Endothelial cell of umbilical vein (primary cell): ENCODE measurements around the gene ADRA2A. TPM values are rescaled to one million over a fixed set of nuclear protein-coding genes. Genes with fewer than 3 reads are reported as not detected.

Experiments used
- BruUV-seq: library from RNA; stranded (reverse); fragments of 400-500 nt; replicated peaks from 2 replicates; lab custom pipeline; 2021; lab: Mats Ljungman, UMichigan
- CTCF ChIA-PET: fragments of 300-600, 350-600 bp; sonication (Branson Sonifier 250); formaldehyde crosslinking; loops from one replicate; lab custom pipeline; 2021; ENCODE audit warnings: antibody characterized with exemption, inconsistent platforms; lab: Charles Lee
- POLR2A ChIA-PET: fragments of 300-600, 350-600 bp; sonication (Branson Sonifier 250); formaldehyde crosslinking; loops from one replicate; lab custom pipeline; 2021; ENCODE audit warnings: antibody characterized with exemption, inconsistent platforms; lab: Charles Lee
- DNase-seq: peaks from one replicate; pipeline ENCODE4 v3.0.0-alpha.2; 2011; ENCODE audit warnings: low read depth, low spot score
- FAIRE-seq: peaks from 2 replicates; lab custom pipeline; 2011; peaks lifted over from hg19 to GRCh38; lab: Jason Lieb, UNC
- H2AFZ ChIP-seq: 2 replicates; pipeline ENCODE4 v1.6.0; 2012; ENCODE audit warnings: low read depth, low read length, control low read depth, inconsistent platforms
- H3K27ac ChIP-seq: 2 replicates; pipeline ENCODE4 v1.5.1; 2011; ENCODE audit warnings: low read depth, mild to moderate bottlenecking, control low read depth, low read length, moderate library complexity; ENCODE audit not compliant: insufficient read depth
- H3K27me3 ChIP-seq, 2 experiments: 2 replicates each; pipeline versions ENCODE4 v1.6.0 to v1.6.1; 2011; ENCODE audit warnings: low read length in 2 of 2, mixed read lengths in 1 of 2; ENCODE audit not compliant: control insufficient read depth in 2 of 2, insufficient read depth in 2 of 2
- H3K36me3 ChIP-seq, 2 experiments: 2 replicates in 1 of 2; 3 replicates in 1 of 2; pipeline ENCODE4 v1.5.1; 2011; ENCODE audit warnings: low read length in 2 of 2, mild to moderate bottlenecking in 1 of 2, moderate library complexity in 1 of 2; ENCODE audit not compliant: control insufficient read depth in 2 of 2, insufficient read depth in 2 of 2; ENCODE audit errors: extremely low read depth in 1 of 2
- H3K4me1 ChIP-seq: 3 replicates; pipeline ENCODE4 v1.5.1; 2011; ENCODE audit warnings: mild to moderate bottlenecking, low read length; ENCODE audit not compliant: control insufficient read depth, insufficient read depth; ENCODE audit errors: extremely low read depth
- H3K4me2 ChIP-seq: 2 replicates; pipeline ENCODE4 v1.6.1; 2011; ENCODE audit warnings: low read length, control low read depth, mixed read lengths; ENCODE audit not compliant: insufficient read depth
- H3K4me3 ChIP-seq, 3 experiments: fragments of 200-600 bp in 1 of 3; sonication (generic), shearing (Covaris generic) in 1 of 3; replicated peaks in 1 of 3; 2 replicates each; pipeline ENCODE4 v1.5.1; 2011 to 2016; ENCODE audit warnings: control low read depth in 3 of 3, low read length in 3 of 3, mild to moderate bottlenecking in 2 of 3, inconsistent platforms in 1 of 3, low read depth in 1 of 3, moderate library complexity in 1 of 3; ENCODE audit not compliant: insufficient read depth in 1 of 3
- H3K79me2 ChIP-seq: 2 replicates; pipeline ENCODE4 v1.6.0; 2012; ENCODE audit warnings: low read length, inconsistent platforms; ENCODE audit not compliant: control insufficient read depth, insufficient read depth
- H3K9ac ChIP-seq: replicated peaks from 2 replicates; pipeline ENCODE3; 2011; ENCODE audit warnings: low read length, control low read depth; ENCODE audit not compliant: insufficient read depth; ENCODE audit errors: extremely low read depth
- H3K9me1 ChIP-seq: replicated peaks from 3 replicates; pipeline ENCODE4 v1.6.0; 2011; ENCODE audit warnings: mild to moderate bottlenecking, low read length; ENCODE audit not compliant: control insufficient read depth, insufficient read depth; ENCODE audit errors: extremely low read depth
- H3K9me3 ChIP-seq: replicated peaks from 2 replicates; pipeline ENCODE4 v1.5.1; 2012; ENCODE audit warnings: low read length, inconsistent platforms; ENCODE audit not compliant: control insufficient read depth, insufficient read depth
- H4K20me1 ChIP-seq: replicated peaks from 2 replicates; pipeline ENCODE3; 2011; ENCODE audit warnings: mild to moderate bottlenecking, low read length; ENCODE audit not compliant: control insufficient read depth, insufficient read depth; ENCODE audit errors: extremely low read depth
- EZH2 ChIP-seq: IDR thresholded peaks from 2 replicates; pipeline ENCODE4 v1.6.1; 2012; ENCODE audit warnings: borderline replicate concordance, low read depth, mild to moderate bottlenecking, moderate library complexity, low read length, inconsistent platforms; ENCODE audit not compliant: severe bottlenecking
- FOS ChIP-seq: IDR thresholded peaks from 2 replicates; pipeline ENCODE4 v1.6.1; 2011; ENCODE audit warnings: mild to moderate bottlenecking, low read length, moderate library complexity, borderline replicate concordance; ENCODE audit not compliant: insufficient read depth
- GATA2 ChIP-seq: IDR thresholded peaks from 2 replicates; pipeline ENCODE4 v1.7.0; 2011; ENCODE audit warnings: low read depth, mild to moderate bottlenecking, moderate library complexity, mixed read lengths, low read length; ENCODE audit not compliant: insufficient read length, insufficient read depth
- JUN ChIP-seq: IDR thresholded peaks from 2 replicates; pipeline ENCODE4 v1.6.1; 2011; ENCODE audit warnings: borderline replicate concordance, low read depth; ENCODE audit not compliant: insufficient read length, insufficient read depth
- MYC ChIP-seq: IDR thresholded peaks from one replicate; pipeline ENCODE4 v1.6.1; 2011; ENCODE audit warnings: mild to moderate bottlenecking, low read depth, low read length
- POLR2A ChIP-seq: IDR thresholded peaks from 2 replicates; pipeline ENCODE4 v1.6.1; 2012; ENCODE audit warnings: low read depth, mild to moderate bottlenecking, control low read depth, low read length
- POLR2AphosphoS5 ChIP-seq: IDR thresholded peaks from 2 replicates; pipeline ENCODE4 v1.6.1; 2012; ENCODE audit warnings: low read depth, mild to moderate bottlenecking, control low read depth, low read length, moderate library complexity; ENCODE audit not compliant: insufficient read depth
- dilution Hi-C: fragments of 300-500 bp; cut with MboI; formaldehyde crosslinking; loops from one replicate; pipeline ENCODE4 v1.15.0; 2019; ENCODE audit warnings: low sequenced_read_pairs; ENCODE audit not compliant: extremely low pct_ligation_motif_present
- intact Hi-C: fragments of 100-400 bp; cut with micrococcal nuclease; formaldehyde crosslinking; loops from one replicate; pipeline ENCODE4 v1.10.0; 2022
- polyA plus RNA-seq, 4 experiments: library from polyadenylated mRNA; depleted of rRNA in 3 of 4; stranded (reverse) in 3 of 4; unstranded in 1 of 4; fragments of >200 nt; gene quantifications; 2 replicates each; pipeline versions ENCODE4 v1.2.1 to v1.2.3, GENCODE V29; 2011 to 2012; ENCODE audit warnings: missing spikeins in 1 of 4
- small RNA-seq: library from RNA; depleted of rRNA; stranded (forward); fragments of <200 nt; gene quantifications from one replicate; pipeline ENCODE3, GENCODE V24; 2012; ENCODE audit warnings: low replicate concordance, low read depth; ENCODE audit not compliant: insufficient read depth, insufficient read length
- total RNA-seq: library from RNA; stranded (reverse); gene quantifications from 2 replicates; pipeline ENCODE4 v1.2.3, GENCODE V29; 2021
- TF ChIP-seq, protein P1 (sequence below), 2 donors: IDR thresholded peaks; 1 replicate in 1 of 2; 2 replicates in 1 of 2; pipeline ENCODE4 v1.5.1; 2011; ENCODE audit warnings: low read length in 2 of 2, mild to moderate bottlenecking in 2 of 2, moderate library complexity in 2 of 2, control low read depth in 1 of 2, inconsistent platforms in 1 of 2, low read depth in 1 of 2; ENCODE audit not compliant: insufficient read depth in 1 of 2; ENCODE audit errors: extremely low read depth in 1 of 2
- TF ChIP-seq, protein P2 (sequence below): IDR thresholded peaks from 2 replicates; pipeline ENCODE4 v1.6.1; 2011; ENCODE audit not compliant: insufficient read depth, insufficient read length

The ADRA2A gene
- total and polyA plus RNA-seq, 2 donors (not counting 3 experiments of a cell fraction or from before 2014, with no cell fraction given): 0.03 TPM; not detected in 1

DNA sequence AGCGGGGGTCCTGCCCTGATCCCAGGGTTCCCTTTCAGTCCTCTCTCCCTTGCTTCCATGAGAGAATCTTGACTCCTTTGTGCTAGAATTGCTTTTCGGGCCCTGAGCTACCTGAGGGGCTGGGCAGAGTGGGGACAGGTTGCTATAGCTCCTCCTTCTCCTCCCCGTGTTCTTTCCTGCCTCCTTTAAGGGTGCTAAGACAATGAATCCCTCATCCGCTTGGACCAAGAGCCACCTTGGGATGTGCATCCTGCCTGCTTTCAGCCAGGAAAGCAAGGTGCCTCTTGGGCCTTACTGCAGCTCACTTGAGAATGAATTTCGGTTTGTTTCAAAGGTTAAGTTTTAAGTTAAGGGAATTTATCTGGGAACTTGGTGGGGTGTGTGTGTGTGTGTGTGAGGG is 53.6 kb downstream of the ADRA2A start:
- TF ChIP-seq EZH2 (no peak), POLR2A (no peak), FOS (no peak), JUN (no peak), MYC (no peak), POLR2AphosphoS5 (no peak), GATA2 (no peak)
- TF ChIP-seq, protein P1, sequence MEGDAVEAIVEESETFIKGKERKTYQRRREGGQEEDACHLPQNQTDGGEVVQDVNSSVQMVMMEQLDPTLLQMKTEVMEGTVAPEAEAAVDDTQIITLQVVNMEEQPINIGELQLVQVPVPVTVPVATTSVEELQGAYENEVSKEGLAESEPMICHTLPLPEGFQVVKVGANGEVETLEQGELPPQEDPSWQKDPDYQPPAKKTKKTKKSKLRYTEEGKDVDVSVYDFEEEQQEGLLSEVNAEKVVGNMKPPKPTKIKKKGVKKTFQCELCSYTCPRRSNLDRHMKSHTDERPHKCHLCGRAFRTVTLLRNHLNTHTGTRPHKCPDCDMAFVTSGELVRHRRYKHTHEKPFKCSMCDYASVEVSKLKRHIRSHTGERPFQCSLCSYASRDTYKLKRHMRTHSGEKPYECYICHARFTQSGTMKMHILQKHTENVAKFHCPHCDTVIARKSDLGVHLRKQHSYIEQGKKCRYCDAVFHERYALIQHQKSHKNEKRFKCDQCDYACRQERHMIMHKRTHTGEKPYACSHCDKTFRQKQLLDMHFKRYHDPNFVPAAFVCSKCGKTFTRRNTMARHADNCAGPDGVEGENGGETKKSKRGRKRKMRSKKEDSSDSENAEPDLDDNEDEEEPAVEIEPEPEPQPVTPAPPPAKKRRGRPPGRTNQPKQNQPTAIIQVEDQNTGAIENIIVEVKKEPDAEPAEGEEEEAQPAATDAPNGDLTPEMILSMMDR (IDR thresholded peaks at IDR 0.05; ENCODE audit: extremely low read depth in 1 of 2, insufficient read depth in 1 of 2, low read depth in 1 of 2, low read length in 2 of 2): no peak
- TF ChIP-seq, protein P2, sequence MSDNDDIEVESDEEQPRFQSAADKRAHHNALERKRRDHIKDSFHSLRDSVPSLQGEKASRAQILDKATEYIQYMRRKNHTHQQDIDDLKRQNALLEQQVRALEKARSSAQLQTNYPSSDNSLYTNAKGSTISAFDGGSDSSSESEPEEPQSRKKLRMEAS: no peak
- Histone ChIP-seq H3K9me3 (no peaks in the 10 kb centered on the region), H3K27ac (no peak overlapping the region), H3K27me3 (no peaks in the 10 kb centered on the region), H3K4me2 (no peak overlapping the region), H4K20me1 (no peaks in the 10 kb centered on the region), H3K9ac (no peak overlapping the region), H3K79me2 (no peaks in the 10 kb centered on the region), H2AFZ (no peak overlapping the region), H3K36me3 (no peaks in the 10 kb centered on the region), H3K4me1 (no peaks in the 10 kb centered on the region), H3K4me3 (no peak overlapping the region), H3K9me1 (no peaks in the 10 kb centered on the region)
- BruUV-seq: no TSS peak
- no peak for FAIRE-seq
- intact Hi-C loops (no loop called here), dilution Hi-C loops (no loop called here)
- ChIA-PET POLR2A (no interaction called here), CTCF (no interaction called here)
- no peak for DNase-seq

Small RNAs within 50 kb of the gene (small RNA-seq; reads per million reads assigned to genes)
- gene AL355863.1: not detected

Other genes with a start within 250 kb of the ADRA2A start
- gene PDCD4, start 205.1 kb upstream of the ADRA2A start, total RNA-seq: 46.1 and 47.9 TPM in 2 replicates
- gene PDCD4, start 205.1 kb upstream of the ADRA2A start, polyA plus RNA-seq: 8.0 and 14.4 TPM in 2 replicates
- gene BBIP1, start 157.8 kb upstream of the ADRA2A start, total RNA-seq: 32.8 and 34.9 TPM in 2 replicates
- gene BBIP1, start 157.8 kb upstream of the ADRA2A start, polyA plus RNA-seq: 9.9 and 10.0 TPM in 2 replicates
- 37.1 and 39.1 TPM in 2 replicates for gene SHOC2, start 157.4 kb upstream of the ADRA2A start, total RNA-seq
- gene SHOC2, start 157.4 kb upstream of the ADRA2A start, polyA plus RNA-seq: 9.2 and 13.0 TPM in 2 replicates